Endodermal cell (in vitro differentiated cells): ENCODE measurements around the gene LAMB4. TPM values are rescaled to one million over a fixed set of nuclear protein-coding genes. Genes with fewer than 3 reads are reported as not detected.

Experiments
- DNase-seq: peaks from one replicate; pipeline ENCODE4 v3.0.0-alpha.2; 2017
- H3K27ac ChIP-seq: 2 replicates; pipeline ENCODE4 v1.5.1; 2013; ENCODE audit warnings: mild to moderate bottlenecking, low read depth, low read length, moderate library complexity
- H3K27me3 ChIP-seq: 2 replicates; pipeline ENCODE4 v1.6.1; 2013; ENCODE audit warnings: mild to moderate bottlenecking, low read length, moderate library complexity; ENCODE audit not compliant: insufficient read depth, control insufficient read depth, poor library complexity, severe bottlenecking
- H3K36me3 ChIP-seq: 2 replicates; pipeline ENCODE4 v1.7.0; 2013; ENCODE audit warnings: mild to moderate bottlenecking, low read length, moderate library complexity; ENCODE audit not compliant: control insufficient read depth, insufficient read depth
- H3K4me1 ChIP-seq: one replicate; pipeline ENCODE4 v1.7.0; 2013; ENCODE audit warnings: low read length; ENCODE audit not compliant: control insufficient read depth, insufficient read depth
- H3K4me3 ChIP-seq: 2 replicates; pipeline ENCODE4 v1.5.1; 2013; ENCODE audit warnings: mild to moderate bottlenecking, low read length, moderate library complexity
- H3K9ac ChIP-seq: 2 replicates; pipeline ENCODE4 v1.6.1; 2013; ENCODE audit warnings: mild to moderate bottlenecking, low read length, moderate library complexity; ENCODE audit not compliant: poor library complexity, severe bottlenecking; ENCODE audit errors: extremely low read depth
- H3K9me3 ChIP-seq: 2 replicates; pipeline ENCODE4 v1.6.1; 2013; ENCODE audit warnings: mild to moderate bottlenecking, low read length, moderate library complexity; ENCODE audit not compliant: control insufficient read depth
- H3K27ac Mint-ChIP-seq: 2 replicates; pipeline ENCODE4 v1.8.0; 2020; ENCODE audit warnings: mixed read lengths
- H3K27me3 Mint-ChIP-seq: 2 replicates; pipeline ENCODE4 v1.8.0; 2021; ENCODE audit warnings: mild to moderate bottlenecking, mixed read lengths; ENCODE audit not compliant: insufficient read depth
- H3K36me3 Mint-ChIP-seq: 2 replicates; pipeline ENCODE4 v1.8.0; 2020; ENCODE audit warnings: low read depth, mixed read lengths
- H3K4me1 Mint-ChIP-seq: 2 replicates; pipeline ENCODE4 v1.8.0; 2020; ENCODE audit warnings: mixed read lengths
- H3K4me3 Mint-ChIP-seq: 2 replicates; pipeline ENCODE4 v1.8.0; 2020; ENCODE audit warnings: mild to moderate bottlenecking, moderate library complexity, mixed read lengths
- H3K9me3 Mint-ChIP-seq: 2 replicates; pipeline ENCODE4 v1.8.0; 2020; ENCODE audit warnings: mild to moderate bottlenecking, mixed read lengths
- WGBS, 2 experiments: methylation state at CpG; one replicate each; pipeline versions ENCODE4 v1.1.5 to v1.1.7; 2013; ENCODE audit warnings: missing lambda C conversion rate in 2 of 2, mixed read lengths in 1 of 2; ENCODE audit not compliant: insufficient coverage in 1 of 2, insufficient read length in 1 of 2; 5-methylcytosine and 5-hydroxymethylcytosine counted together
- total RNA-seq, 2 donors: library from RNA; stranded (reverse); fragmentation: NEBNext Ultra II Directional in 1 of 2; extraction: Animal tissue kit (Norgen Biotek cat#: 25700) in 1 of 2; gene quantifications; 2 replicates in 1 of 2; 3 replicates in 1 of 2; pipeline ENCODE4 v1.2.1, GENCODE V29; 2021
- TF ChIP-seq, protein P1 (sequence below): fragments of 200-600 bp; sonication (generic); conservative IDR thresholded peaks from 2 replicates; pipeline ENCODE4 v1.5.0; 2021; ENCODE audit warnings: antibody characterized with exemption, mild to moderate bottlenecking

The LAMB4 gene
- total RNA-seq, 2 donors from 2014 or later = not detected

GRCh38 chr7:108124820-108125219 is 5.3 kb downstream of the LAMB4 start:
- TF ChIP-seq, protein P1, sequence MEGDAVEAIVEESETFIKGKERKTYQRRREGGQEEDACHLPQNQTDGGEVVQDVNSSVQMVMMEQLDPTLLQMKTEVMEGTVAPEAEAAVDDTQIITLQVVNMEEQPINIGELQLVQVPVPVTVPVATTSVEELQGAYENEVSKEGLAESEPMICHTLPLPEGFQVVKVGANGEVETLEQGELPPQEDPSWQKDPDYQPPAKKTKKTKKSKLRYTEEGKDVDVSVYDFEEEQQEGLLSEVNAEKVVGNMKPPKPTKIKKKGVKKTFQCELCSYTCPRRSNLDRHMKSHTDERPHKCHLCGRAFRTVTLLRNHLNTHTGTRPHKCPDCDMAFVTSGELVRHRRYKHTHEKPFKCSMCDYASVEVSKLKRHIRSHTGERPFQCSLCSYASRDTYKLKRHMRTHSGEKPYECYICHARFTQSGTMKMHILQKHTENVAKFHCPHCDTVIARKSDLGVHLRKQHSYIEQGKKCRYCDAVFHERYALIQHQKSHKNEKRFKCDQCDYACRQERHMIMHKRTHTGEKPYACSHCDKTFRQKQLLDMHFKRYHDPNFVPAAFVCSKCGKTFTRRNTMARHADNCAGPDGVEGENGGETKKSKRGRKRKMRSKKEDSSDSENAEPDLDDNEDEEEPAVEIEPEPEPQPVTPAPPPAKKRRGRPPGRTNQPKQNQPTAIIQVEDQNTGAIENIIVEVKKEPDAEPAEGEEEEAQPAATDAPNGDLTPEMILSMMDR = no peak
- H3K27me3 Mint-ChIP-seq = no peaks in the 10 kb centered on the region
- no peak overlapping the region for H3K27ac Mint-ChIP-seq
- WGBS, 2 experiments = 92 to 95% methylated on average over 2 to 3 of the region's 3 CpGs
- H3K36me3 ChIP-seq = no peaks in the 10 kb centered on the region
- H3K9me3 ChIP-seq = no peaks in the 10 kb centered on the region
- DNase-seq = no peak
- H3K36me3 Mint-ChIP-seq = no peaks in the 10 kb centered on the region
- no peak overlapping the region for H3K27ac ChIP-seq
- no peak overlapping the region for H3K9ac ChIP-seq
- no peak overlapping the region for H3K4me3 Mint-ChIP-seq
- H3K27me3 ChIP-seq = no peaks in the 10 kb centered on the region
- H3K4me1 ChIP-seq = no peaks in the 10 kb centered on the region
- no peaks in the 10 kb centered on the region for H3K9me3 Mint-ChIP-seq
- no peak overlapping the region for H3K4me3 ChIP-seq
- H3K4me1 Mint-ChIP-seq = no peaks in the 10 kb centered on the region

DNA sequence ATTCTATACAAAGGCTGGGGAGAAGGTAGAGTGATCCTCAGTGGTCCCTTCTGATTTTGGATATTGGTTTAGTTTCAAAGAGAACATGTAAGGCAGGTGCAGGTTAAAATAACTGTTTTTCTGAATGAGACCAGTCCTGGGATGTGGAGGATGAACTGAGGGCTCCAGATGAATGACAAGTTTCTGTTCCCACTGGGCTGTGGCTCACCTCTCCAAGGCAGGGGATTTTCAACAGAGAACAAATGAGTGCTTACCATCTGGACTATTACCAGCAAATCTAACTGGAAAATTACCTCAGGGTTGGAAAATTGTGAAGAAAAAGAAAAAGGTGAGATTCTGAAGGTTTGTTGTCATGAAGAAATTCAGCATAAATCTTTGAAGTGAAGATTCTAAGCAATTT is 8.0 kb downstream of the LAMB4 start:
- H3K36me3 Mint-ChIP-seq = no peaks in the 10 kb centered on the region
- Histone ChIP-seq H3K27me3 (no peaks in the 10 kb centered on the region), H3K27ac (no peak overlapping the region), H3K36me3 (no peaks in the 10 kb centered on the region), H3K9me3 (no peaks in the 10 kb centered on the region), H3K4me1 (no peaks in the 10 kb centered on the region), H3K9ac (no peak overlapping the region), H3K4me3 (no peak overlapping the region)
- H3K4me3 Mint-ChIP-seq = no peak overlapping the region
- DNase-seq = no peak
- no peaks in the 10 kb centered on the region for H3K4me1 Mint-ChIP-seq
- H3K27ac Mint-ChIP-seq = no peak overlapping the region
- no peaks in the 10 kb centered on the region for H3K9me3 Mint-ChIP-seq
- H3K27me3 Mint-ChIP-seq = no peaks in the 10 kb centered on the region
- TF ChIP-seq, protein P1 = no peak

GRCh38 chr7:108120933-108121332 is 9.2 kb downstream of the LAMB4 start:
- Histone ChIP-seq H3K36me3 (no peaks in the 10 kb centered on the region), H3K9ac (no peak overlapping the region), H3K4me3 (no peak overlapping the region), H3K9me3 (no peaks in the 10 kb centered on the region), H3K4me1 (no peaks in the 10 kb centered on the region), H3K27ac (no peak overlapping the region), H3K27me3 (no peaks in the 10 kb centered on the region)
- H3K36me3 Mint-ChIP-seq = no peaks in the 10 kb centered on the region
- no peaks in the 10 kb centered on the region for H3K4me1 Mint-ChIP-seq
- no peaks in the 10 kb centered on the region for H3K9me3 Mint-ChIP-seq
- no peak overlapping the region for H3K4me3 Mint-ChIP-seq
- DNase-seq = no peak
- TF ChIP-seq, protein P1 = no peak
- 91 to 100% methylated on average over 2 to 3 of the region's 3 CpGs for WGBS, 2 experiments
- H3K27me3 Mint-ChIP-seq = no peaks in the 10 kb centered on the region
- no peak overlapping the region for H3K27ac Mint-ChIP-seq
